Measurements from ENCODE around the gene IGLL1. TPM values are rescaled to one million over a fixed set of nuclear protein-coding genes. Genes with fewer than 3 reads are reported as not detected.
"Not testable (repeated sequence)": the region's sequence is repeated elsewhere in the genome, so short reads cannot be mapped to it uniquely, and the experiment has no call there.

The IGLL1 gene
- total and polyA plus RNA-seq, 2 donors (not counting 3 experiments of a cell fraction or from before 2014, with no cell fraction given) = not detected

DNA sequence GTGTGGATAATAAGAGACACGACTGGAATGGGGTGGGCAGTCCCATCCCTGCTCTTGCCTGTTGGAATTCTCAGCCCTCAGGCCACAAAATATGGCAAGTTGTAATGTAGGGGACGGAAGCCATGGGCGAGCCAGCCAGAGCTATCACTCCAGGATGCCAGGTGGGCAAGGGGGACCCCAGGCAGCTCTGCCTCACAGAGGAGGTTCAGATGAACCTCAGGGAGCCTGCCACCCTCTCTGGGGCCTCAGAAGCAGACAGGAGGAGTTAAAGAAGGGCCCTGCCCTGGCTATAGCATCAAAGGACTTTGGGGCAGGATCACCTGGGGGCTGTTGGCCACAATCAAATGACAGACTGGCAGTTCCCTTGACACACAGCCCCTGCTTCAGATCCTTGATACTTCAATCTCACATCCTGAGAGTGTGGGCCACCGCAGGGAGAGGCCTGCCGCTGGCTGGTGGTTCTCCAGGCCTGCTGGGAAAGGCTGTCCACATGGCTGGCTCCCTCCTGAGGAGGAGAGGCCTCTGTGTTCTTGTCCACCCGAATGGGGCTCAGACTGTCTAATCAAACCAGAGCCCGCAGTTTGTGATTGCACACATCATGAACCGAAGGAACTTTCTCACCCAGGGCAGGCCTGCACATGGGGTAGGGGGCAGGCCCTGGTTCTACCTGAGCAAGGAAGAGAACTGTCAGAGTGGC is 31.4 kb downstream of the IGLL1 start:
- intact Hi-C loops (cut with micrococcal nuclease) (no loop called here), dilution Hi-C loops (cut with MboI; ENCODE audit: extremely low pct_ligation_motif_present, low sequenced_read_pairs) (no loop called here)
- CTCF ChIA-PET = no interaction called here
- Histone ChIP-seq H3K9me1 (replicated peaks; ENCODE audit: control insufficient read depth, extremely low read depth, insufficient read depth, low read length) (no peaks in the 10 kb centered on the region), H3K36me3 (ENCODE audit: control insufficient read depth in 2 of 2, extremely low read depth in 1 of 2, insufficient read depth in 2 of 2, low read length in 2 of 2) (no peaks in the 10 kb centered on the region), H3K4me3 (replicated peaks in 1 of 3; ENCODE audit: insufficient read depth in 1 of 3, low read depth in 1 of 3, low read length in 3 of 3) (no peak overlapping the region), H3K79me2 (ENCODE audit: control insufficient read depth, insufficient read depth, low read length) (no peaks in the 10 kb centered on the region), H2AFZ (ENCODE audit: low read depth, low read length) (no peak overlapping the region), H3K4me1 (ENCODE audit: control insufficient read depth, extremely low read depth, insufficient read depth, low read length) (no peaks in the 10 kb centered on the region), H3K9ac (replicated peaks; ENCODE audit: extremely low read depth, insufficient read depth, low read length) (no peak overlapping the region), H3K4me2 (ENCODE audit: insufficient read depth, low read length) (no peak overlapping the region), H4K20me1 (replicated peaks; ENCODE audit: control insufficient read depth, extremely low read depth, insufficient read depth, low read length) (no peaks in the 10 kb centered on the region), H3K27ac (ENCODE audit: insufficient read depth, low read depth, low read length) (no peak overlapping the region), H3K27me3 (ENCODE audit: control insufficient read depth in 2 of 2, insufficient read depth in 2 of 2, low read length in 2 of 2) (peaks cover 0 to 2% of the 10 kb centered on the region in 2 experiments), H3K9me3 (replicated peaks; ENCODE audit: control insufficient read depth, insufficient read depth, low read length) (no peaks in the 10 kb centered on the region)
- TF ChIP-seq, protein P1, sequence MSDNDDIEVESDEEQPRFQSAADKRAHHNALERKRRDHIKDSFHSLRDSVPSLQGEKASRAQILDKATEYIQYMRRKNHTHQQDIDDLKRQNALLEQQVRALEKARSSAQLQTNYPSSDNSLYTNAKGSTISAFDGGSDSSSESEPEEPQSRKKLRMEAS (IDR thresholded peaks at IDR 0.05; ENCODE audit: insufficient read depth, insufficient read length) = no peak
- no peak for TF ChIP-seq FOS (IDR thresholded peaks at IDR 0.05; ENCODE audit: borderline replicate concordance, insufficient read depth, low read length)
- TF ChIP-seq, protein P2, sequence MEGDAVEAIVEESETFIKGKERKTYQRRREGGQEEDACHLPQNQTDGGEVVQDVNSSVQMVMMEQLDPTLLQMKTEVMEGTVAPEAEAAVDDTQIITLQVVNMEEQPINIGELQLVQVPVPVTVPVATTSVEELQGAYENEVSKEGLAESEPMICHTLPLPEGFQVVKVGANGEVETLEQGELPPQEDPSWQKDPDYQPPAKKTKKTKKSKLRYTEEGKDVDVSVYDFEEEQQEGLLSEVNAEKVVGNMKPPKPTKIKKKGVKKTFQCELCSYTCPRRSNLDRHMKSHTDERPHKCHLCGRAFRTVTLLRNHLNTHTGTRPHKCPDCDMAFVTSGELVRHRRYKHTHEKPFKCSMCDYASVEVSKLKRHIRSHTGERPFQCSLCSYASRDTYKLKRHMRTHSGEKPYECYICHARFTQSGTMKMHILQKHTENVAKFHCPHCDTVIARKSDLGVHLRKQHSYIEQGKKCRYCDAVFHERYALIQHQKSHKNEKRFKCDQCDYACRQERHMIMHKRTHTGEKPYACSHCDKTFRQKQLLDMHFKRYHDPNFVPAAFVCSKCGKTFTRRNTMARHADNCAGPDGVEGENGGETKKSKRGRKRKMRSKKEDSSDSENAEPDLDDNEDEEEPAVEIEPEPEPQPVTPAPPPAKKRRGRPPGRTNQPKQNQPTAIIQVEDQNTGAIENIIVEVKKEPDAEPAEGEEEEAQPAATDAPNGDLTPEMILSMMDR (IDR thresholded peaks at IDR 0.05; ENCODE audit: extremely low read depth in 1 of 2, insufficient read depth in 1 of 2, low read depth in 1 of 2, low read length in 2 of 2) = no peak
- DNase-seq (ENCODE audit: low read depth, low spot score) = no peak
- FAIRE-seq = no peak
- no TSS peak for BruUV-seq (replicated peaks)
- POLR2A ChIA-PET = no interaction called here

DNA sequence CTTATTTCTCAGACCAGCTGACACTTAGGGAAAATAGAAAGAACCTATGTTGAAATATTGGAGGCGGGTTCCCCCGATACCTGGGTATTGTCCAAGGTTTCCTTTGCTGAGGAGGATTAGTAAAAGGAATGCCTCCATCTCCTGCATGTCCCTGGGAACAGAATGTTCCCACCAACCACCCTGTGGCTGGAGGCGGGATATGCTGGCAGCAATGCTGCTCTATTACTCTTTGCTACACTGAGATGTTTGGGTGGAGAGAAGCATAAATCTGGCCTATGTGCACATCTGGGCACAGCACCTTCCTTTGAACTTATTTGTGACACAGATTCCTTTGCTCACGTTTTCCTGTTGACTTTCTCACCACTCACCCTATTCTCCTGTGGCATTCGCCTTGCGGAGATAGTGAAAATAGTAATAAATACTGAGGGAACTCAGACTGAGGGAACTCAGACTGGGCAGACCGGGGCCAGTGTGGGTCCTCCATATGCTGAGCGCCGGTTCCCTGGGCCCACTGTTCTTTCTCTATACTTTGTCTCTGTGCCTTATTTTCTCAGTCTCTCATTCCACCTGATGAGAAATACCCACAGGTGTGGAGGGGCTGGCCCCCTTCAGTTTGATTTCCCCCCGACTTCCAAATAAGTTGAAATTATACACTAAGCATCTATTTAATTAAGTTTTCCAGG is 32.1 kb downstream of the IGLL1 start:
- POLR2A ChIA-PET = no interaction called here

DNA sequence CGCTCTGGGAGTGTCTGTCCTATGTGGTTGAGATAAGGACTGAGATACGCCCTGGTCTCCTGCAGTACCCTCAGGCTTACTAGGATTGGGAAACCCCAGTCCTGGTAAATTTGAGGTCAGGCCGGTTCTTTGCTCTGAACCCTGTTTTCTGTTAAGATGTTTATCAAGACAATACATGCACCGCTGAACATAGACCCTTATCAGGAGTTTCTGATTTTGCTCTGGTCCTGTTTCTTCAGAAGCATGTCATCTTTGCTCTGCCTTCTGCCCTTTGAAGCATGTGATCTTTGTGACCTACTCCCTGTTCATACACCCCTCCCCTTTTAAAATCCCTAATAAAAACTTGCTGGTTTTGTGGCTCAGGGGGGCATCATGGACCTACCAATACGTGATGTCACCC is 32.7 kb downstream of the IGLL1 start:
- DNase-seq (ENCODE audit: low read depth, low spot score); H3K79me2 ChIP-seq (ENCODE audit: control insufficient read depth, insufficient read depth, low read length); intact Hi-C loops (cut with micrococcal nuclease); H3K36me3 ChIP-seq (ENCODE audit: control insufficient read depth in 2 of 2, extremely low read depth in 1 of 2, insufficient read depth in 2 of 2, low read length in 2 of 2); H2AFZ ChIP-seq (ENCODE audit: low read depth, low read length); H3K9me3 ChIP-seq (replicated peaks; ENCODE audit: control insufficient read depth, insufficient read depth, low read length); H3K27ac ChIP-seq (ENCODE audit: insufficient read depth, low read depth, low read length); POLR2A ChIA-PET; H3K4me2 ChIP-seq (ENCODE audit: insufficient read depth, low read length); H4K20me1 ChIP-seq (replicated peaks; ENCODE audit: control insufficient read depth, extremely low read depth, insufficient read depth, low read length); BruUV-seq (replicated peaks); FAIRE-seq; H3K4me1 ChIP-seq (ENCODE audit: control insufficient read depth, extremely low read depth, insufficient read depth, low read length); H3K9ac ChIP-seq (replicated peaks; ENCODE audit: extremely low read depth, insufficient read depth, low read length); H3K9me1 ChIP-seq (replicated peaks; ENCODE audit: control insufficient read depth, extremely low read depth, insufficient read depth, low read length); dilution Hi-C loops (cut with MboI; ENCODE audit: extremely low pct_ligation_motif_present, low sequenced_read_pairs); H3K27me3 ChIP-seq (ENCODE audit: control insufficient read depth in 2 of 2, insufficient read depth in 2 of 2, low read length in 2 of 2); H3K4me3 ChIP-seq (replicated peaks in 1 of 3; ENCODE audit: insufficient read depth in 1 of 3, low read depth in 1 of 3, low read length in 3 of 3): not testable (repeated sequence)
- CTCF ChIA-PET = interaction anchor here (2.1 kb wide), 1 partner anchor 302 kb away, joined by 5 read pairs; no protein-coding TSS in a partner anchor

More for the DNA sequence above, 32.1 kb downstream of the IGLL1 start:
- CTCF ChIA-PET = no interaction called here
- FAIRE-seq = no peak
- dilution Hi-C loops (cut with MboI; ENCODE audit: extremely low pct_ligation_motif_present, low sequenced_read_pairs) = no loop called here
- no peak for TF ChIP-seq JUN (IDR thresholded peaks at IDR 0.05; ENCODE audit: borderline replicate concordance, insufficient read depth, insufficient read length, low read depth)
- TF ChIP-seq POLR2A (IDR thresholded peaks at IDR 0.05; ENCODE audit: low read depth, low read length) = no peak
- Histone ChIP-seq H3K9me3 (replicated peaks; ENCODE audit: control insufficient read depth, insufficient read depth, low read length) (no peaks in the 10 kb centered on the region), H3K9me1 (replicated peaks; ENCODE audit: control insufficient read depth, extremely low read depth, insufficient read depth, low read length) (no peaks in the 10 kb centered on the region), H3K4me2 (ENCODE audit: insufficient read depth, low read length) (no peak overlapping the region), H3K9ac (replicated peaks; ENCODE audit: extremely low read depth, insufficient read depth, low read length) (no peak overlapping the region), H3K36me3 (ENCODE audit: control insufficient read depth in 2 of 2, extremely low read depth in 1 of 2, insufficient read depth in 2 of 2, low read length in 2 of 2) (no peaks in the 10 kb centered on the region), H3K27ac (ENCODE audit: insufficient read depth, low read depth, low read length) (no peak overlapping the region), H3K27me3 (ENCODE audit: control insufficient read depth in 2 of 2, insufficient read depth in 2 of 2, low read length in 2 of 2) (peaks cover 0 to 2% of the 10 kb centered on the region in 2 experiments), H2AFZ (ENCODE audit: low read depth, low read length) (no peak overlapping the region), H3K79me2 (ENCODE audit: control insufficient read depth, insufficient read depth, low read length) (no peaks in the 10 kb centered on the region), H4K20me1 (replicated peaks; ENCODE audit: control insufficient read depth, extremely low read depth, insufficient read depth, low read length) (no peaks in the 10 kb centered on the region), H3K4me1 (ENCODE audit: control insufficient read depth, extremely low read depth, insufficient read depth, low read length) (no peaks in the 10 kb centered on the region), H3K4me3 (replicated peaks in 1 of 3; ENCODE audit: insufficient read depth in 1 of 3, low read depth in 1 of 3, low read length in 3 of 3) (no peak overlapping the region)
- intact Hi-C loops (cut with micrococcal nuclease) = no loop called here
- no peak for DNase-seq (ENCODE audit: low read depth, low spot score)
- BruUV-seq (replicated peaks) = no TSS peak
